Mesendoderm (in vitro differentiated cells): ENCODE results near the gene UTRN.

Source experiments
- DNase-seq: peaks from one replicate; pipeline ENCODE4 v3.0.0; 2013
- H2AK5ac ChIP-seq: 2 replicates; pipeline ENCODE4 v1.6.1; 2013; ENCODE audit warnings: low read length, inconsistent platforms
- H2BK120ac ChIP-seq: 2 replicates; pipeline ENCODE4 v1.6.1; 2013; ENCODE audit warnings: low read depth, mild to moderate bottlenecking, low read length, moderate library complexity, mixed read lengths
- H2BK15ac ChIP-seq: replicated peaks from 2 replicates; pipeline ENCODE4 v1.6.1; 2013; ENCODE audit warnings: low read depth, mild to moderate bottlenecking, moderate library complexity
- H2BK5ac ChIP-seq: 2 replicates; pipeline ENCODE4 v1.6.1; 2013; ENCODE audit warnings: low read length, inconsistent platforms
- H3K18ac ChIP-seq: 2 replicates; pipeline ENCODE4 v1.6.1; 2013; ENCODE audit warnings: mild to moderate bottlenecking, low read length, mixed read lengths
- H3K23ac ChIP-seq: one replicate; pipeline ENCODE4 v1.6.1; 2013; ENCODE audit warnings: low read length
- H3K27ac ChIP-seq: 2 replicates; pipeline ENCODE4 v1.5.1; 2013; ENCODE audit warnings: low read depth, mild to moderate bottlenecking, inconsistent platforms, low read length, moderate library complexity
- H3K27me3 ChIP-seq: 2 replicates; pipeline ENCODE4 v1.6.1; 2013; ENCODE audit warnings: low read length, control low read depth, mild to moderate bottlenecking, inconsistent platforms; ENCODE audit not compliant: insufficient read depth, poor library complexity
- H3K36me3 ChIP-seq: 2 replicates; pipeline ENCODE4 v1.6.1; 2013; ENCODE audit warnings: low read length, inconsistent platforms; ENCODE audit not compliant: control insufficient read depth, insufficient read depth
- H3K4ac ChIP-seq: one replicate; pipeline ENCODE4 v1.6.1; 2013; ENCODE audit warnings: low read depth, mild to moderate bottlenecking, low read length, moderate library complexity
- H3K4me1 ChIP-seq: 2 replicates; pipeline ENCODE4 v1.6.1; 2013; ENCODE audit warnings: low read depth, low read length, inconsistent platforms; ENCODE audit not compliant: control insufficient read depth
- H3K4me2 ChIP-seq: 2 replicates; pipeline ENCODE4 v1.6.1; 2013; ENCODE audit warnings: low read length
- H3K4me3 ChIP-seq: 2 replicates; pipeline ENCODE4 v1.5.1; 2013; ENCODE audit warnings: mild to moderate bottlenecking, low read length
- H3K56ac ChIP-seq: one replicate; pipeline ENCODE4 v1.6.1; 2013; ENCODE audit warnings: low read length
- H3K79me1 ChIP-seq: 2 replicates; pipeline ENCODE4 v1.6.1; 2013; ENCODE audit warnings: low read length, inconsistent platforms
- H3K79me2 ChIP-seq: 2 replicates; pipeline ENCODE4 v1.6.1; 2013; ENCODE audit warnings: mild to moderate bottlenecking, low read length; ENCODE audit not compliant: control insufficient read depth, insufficient read depth
- H3K9ac ChIP-seq: 2 replicates; pipeline ENCODE4 v1.6.1; 2013; ENCODE audit warnings: low read length, inconsistent platforms
- H4K5ac ChIP-seq: one replicate; pipeline ENCODE4 v1.6.1; 2013; ENCODE audit warnings: low read length
- H4K8ac ChIP-seq: one replicate; pipeline ENCODE4 v1.6.1; 2013; ENCODE audit warnings: low read depth, mild to moderate bottlenecking, control low read depth, low read length, moderate library complexity
- WGBS: extraction: QIAGEN DNeasy Blood & Tissue Kit; methylation state at CpG from one replicate; pipeline ENCODE4 v1.1.7; 2013; ENCODE audit warnings: low lambda C conversion rate, missing lambda C conversion rate; ENCODE audit not compliant: insufficient coverage; ENCODE audit errors: extremely low coverage; 5-methylcytosine and 5-hydroxymethylcytosine counted together

The UTRN gene

DNA sequence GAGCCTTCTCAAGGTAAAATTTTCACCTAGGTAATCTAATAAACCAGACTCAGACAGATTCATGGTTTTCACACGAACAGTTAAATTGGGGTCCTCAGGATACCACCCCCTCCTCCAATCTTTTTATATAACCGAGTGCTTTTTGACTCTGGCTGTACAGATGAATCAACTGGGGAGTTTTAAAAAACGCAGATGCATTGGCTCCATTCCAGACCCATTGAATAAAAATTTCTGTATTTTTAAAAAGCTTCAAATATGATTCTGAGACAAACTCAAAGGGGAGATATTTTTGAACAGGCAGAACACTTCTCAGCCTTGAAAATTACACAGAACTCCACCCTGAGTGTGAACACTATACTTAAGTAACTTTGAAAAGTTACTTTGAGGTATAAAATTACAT is 7.2 kb downstream of the UTRN start:
- H2AK5ac ChIP-seq: no peak overlapping the region
- peaks cover 2% of the 10 kb centered on the region for H3K79me1 ChIP-seq
- H3K23ac ChIP-seq: no peak overlapping the region
- H3K79me2 ChIP-seq: no peaks in the 10 kb centered on the region
- H3K4me2 ChIP-seq: no peak overlapping the region
- H2BK15ac ChIP-seq: no peak overlapping the region
- DNase-seq: no peak
- H3K9ac ChIP-seq: no peak overlapping the region
- H3K4me1 ChIP-seq: peaks cover 4% of the 10 kb centered on the region
- no peak overlapping the region for H4K8ac ChIP-seq
- no peak overlapping the region for H3K56ac ChIP-seq
- no peak overlapping the region for H2BK5ac ChIP-seq
- no peaks in the 10 kb centered on the region for H3K27me3 ChIP-seq
- H3K4ac ChIP-seq: no peak overlapping the region
- no peak overlapping the region for H2BK120ac ChIP-seq
- H3K4me3 ChIP-seq: no peak overlapping the region
- no peaks in the 10 kb centered on the region for H3K36me3 ChIP-seq
- no peak overlapping the region for H4K5ac ChIP-seq
- H3K18ac ChIP-seq: no peak overlapping the region
- H3K27ac ChIP-seq: no peak overlapping the region
- WGBS: no CpG with 5 or more reads among the region's 3 CpGs

DNA sequence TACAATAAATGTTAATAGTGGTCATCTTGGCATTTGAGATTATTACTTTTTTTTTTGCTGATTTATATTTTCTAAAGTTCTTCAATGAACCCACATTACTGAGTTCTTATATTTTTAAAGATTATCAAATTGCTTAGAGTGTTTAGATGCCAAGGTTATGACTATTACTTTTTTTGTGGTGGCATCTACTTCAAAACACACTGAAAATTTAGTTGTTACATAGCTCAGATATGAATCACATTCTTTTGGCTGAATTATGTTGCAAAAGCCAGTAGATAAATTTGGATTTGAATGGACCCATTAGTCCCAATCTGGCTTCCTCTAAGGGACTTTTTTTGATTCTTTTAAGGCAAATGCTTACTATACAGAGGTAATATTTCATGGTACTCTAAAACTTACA is 8.9 kb downstream of the UTRN start:
- Histone ChIP-seq H3K27ac (no peak overlapping the region), H3K56ac (no peak overlapping the region), H3K9ac (no peak overlapping the region), H3K4me1 (no peaks in the 10 kb centered on the region), H2BK120ac (no peak overlapping the region), H2BK15ac (no peak overlapping the region), H3K4ac (no peak overlapping the region), H4K8ac (no peak overlapping the region), H3K18ac (no peak overlapping the region), H2BK5ac (no peak overlapping the region), H3K36me3 (no peaks in the 10 kb centered on the region), H3K23ac (no peak overlapping the region), H3K4me2 (no peak overlapping the region), H4K5ac (no peak overlapping the region), H3K27me3 (no peaks in the 10 kb centered on the region), H2AK5ac (no peak overlapping the region), H3K79me2 (no peaks in the 10 kb centered on the region), H3K79me1 (peaks cover 3% of the 10 kb centered on the region), H3K4me3 (no peak overlapping the region)
- no peak for DNase-seq

DNA sequence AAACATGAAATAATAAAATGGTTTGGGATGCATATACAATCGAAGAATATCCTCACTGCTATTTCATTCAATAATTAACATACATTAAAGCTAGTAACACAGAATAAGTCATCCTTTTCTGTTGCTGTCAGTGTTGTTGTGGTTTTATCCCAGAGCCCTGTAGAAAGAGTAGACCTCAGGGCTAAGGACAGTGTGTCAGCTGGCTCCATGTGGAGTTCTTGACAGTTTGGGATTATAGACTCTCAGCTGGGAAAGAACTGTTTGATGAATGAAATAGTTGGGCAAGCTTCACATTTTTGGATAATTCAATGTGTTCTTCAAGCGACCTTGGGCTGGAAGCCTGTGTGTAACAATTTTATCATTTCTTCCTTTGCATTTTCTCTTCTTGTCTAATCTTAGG is 10.1 kb downstream of the UTRN start:
- H3K18ac ChIP-seq: no peak overlapping the region
- no peak for DNase-seq
- H2BK5ac ChIP-seq: no peak overlapping the region
- no peaks in the 10 kb centered on the region for H3K27me3 ChIP-seq
- H2BK15ac ChIP-seq: no peak overlapping the region
- H3K4me1 ChIP-seq: no peaks in the 10 kb centered on the region
- H3K79me2 ChIP-seq: no peaks in the 10 kb centered on the region
- H3K4ac ChIP-seq: no peak overlapping the region
- no peak overlapping the region for H3K9ac ChIP-seq
- H3K27ac ChIP-seq: no peak overlapping the region
- no peak overlapping the region for H3K56ac ChIP-seq
- peaks cover 3% of the 10 kb centered on the region for H3K79me1 ChIP-seq
- no peak overlapping the region for H4K5ac ChIP-seq
- H3K4me2 ChIP-seq: no peak overlapping the region
- no peak overlapping the region for H3K4me3 ChIP-seq
- H3K36me3 ChIP-seq: no peaks in the 10 kb centered on the region
- no peak overlapping the region for H2AK5ac ChIP-seq
- WGBS: no CpG with 5 or more reads among the region's 2 CpGs
- no peak overlapping the region for H3K23ac ChIP-seq
- H2BK120ac ChIP-seq: no peak overlapping the region
- H4K8ac ChIP-seq: no peak overlapping the region

DNA sequence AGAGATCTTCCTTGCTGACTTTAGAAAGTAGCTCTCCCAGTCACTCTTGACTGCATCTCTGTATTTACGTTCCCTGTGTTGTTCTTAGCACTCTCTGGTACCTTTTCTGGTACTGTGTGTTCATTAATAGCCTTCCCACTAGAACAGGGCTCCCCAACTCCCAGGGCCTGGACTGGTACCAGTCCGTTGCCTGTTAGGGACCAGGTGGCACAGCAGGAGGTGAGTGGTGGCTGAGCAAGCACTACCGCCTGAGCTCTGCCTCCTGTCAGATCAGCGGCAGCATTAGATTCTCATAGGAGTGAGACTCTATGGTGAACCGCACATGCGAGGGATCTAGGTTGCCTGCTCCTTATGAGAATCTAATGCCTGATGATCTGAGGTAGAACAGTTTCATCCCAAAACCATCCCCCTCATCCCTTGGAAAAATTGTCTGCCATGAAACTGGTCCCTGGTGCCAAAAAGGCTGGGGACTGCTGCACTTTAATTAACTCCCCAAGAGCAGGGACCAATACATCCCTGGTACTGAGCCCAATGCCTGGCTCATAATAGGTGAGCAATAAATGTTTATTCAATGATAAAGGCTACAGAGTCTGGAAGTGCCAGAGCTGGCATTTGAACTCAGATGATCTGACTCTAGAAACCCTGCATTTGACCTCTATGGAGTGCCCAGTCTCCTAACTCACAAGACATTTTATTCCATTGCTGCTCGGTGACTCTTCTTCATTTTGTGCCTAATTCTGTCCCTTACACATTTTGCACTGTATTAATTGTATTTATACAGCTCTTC is 11.0 kb downstream of the UTRN start:
- H3K18ac ChIP-seq: no peak overlapping the region
- H3K27ac ChIP-seq: no peak overlapping the region
- no peak overlapping the region for H2AK5ac ChIP-seq
- H3K27me3 ChIP-seq: no peaks in the 10 kb centered on the region
- H4K8ac ChIP-seq: no peak overlapping the region
- no peaks in the 10 kb centered on the region for H3K36me3 ChIP-seq
- no peak overlapping the region for H3K4me2 ChIP-seq
- no peak overlapping the region for H3K56ac ChIP-seq
- no peaks in the 10 kb centered on the region for H3K79me2 ChIP-seq
- no peak overlapping the region for H2BK120ac ChIP-seq
- no peak overlapping the region for H3K4me3 ChIP-seq
- H2BK5ac ChIP-seq: no peak overlapping the region
- no peak for DNase-seq
- no CpG with 5 or more reads among the region's 7 CpGs for WGBS
- H3K4ac ChIP-seq: no peak overlapping the region
- H3K4me1 ChIP-seq: no peaks in the 10 kb centered on the region
- no peak overlapping the region for H3K23ac ChIP-seq
- no peak overlapping the region for H3K9ac ChIP-seq
- H2BK15ac ChIP-seq: no peak overlapping the region
- H4K5ac ChIP-seq: no peak overlapping the region
- peaks cover 3% of the 10 kb centered on the region for H3K79me1 ChIP-seq

DNA sequence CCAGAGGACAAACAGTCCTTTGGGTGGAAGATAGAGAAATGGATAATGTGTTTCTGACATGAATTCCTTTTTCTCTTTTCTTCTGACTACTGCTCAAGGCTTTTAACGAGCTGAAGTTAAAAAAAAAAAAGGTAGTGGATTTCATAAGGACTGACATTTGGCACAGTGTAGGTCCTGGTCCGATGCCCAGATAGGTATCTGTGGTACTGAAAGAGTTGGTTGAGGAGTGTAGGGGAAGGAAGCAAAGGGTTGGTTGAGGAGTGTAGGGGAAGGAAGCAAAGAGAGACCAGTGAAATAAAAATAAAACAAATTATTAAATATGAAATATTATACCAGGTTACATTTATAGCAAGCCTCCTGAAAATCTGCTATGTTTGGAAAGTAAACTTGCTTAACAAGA is 11.8 kb downstream of the UTRN start:
- H3K18ac ChIP-seq: no peak overlapping the region
- no peak overlapping the region for H2BK15ac ChIP-seq
- no peaks in the 10 kb centered on the region for H3K36me3 ChIP-seq
- no peak overlapping the region for H3K56ac ChIP-seq
- no peak overlapping the region for H2BK5ac ChIP-seq
- no peak overlapping the region for H3K27ac ChIP-seq
- no peak overlapping the region for H4K8ac ChIP-seq
- H3K4me3 ChIP-seq: no peak overlapping the region
- no peak overlapping the region for H3K9ac ChIP-seq
- H3K4me2 ChIP-seq: no peak overlapping the region
- H3K23ac ChIP-seq: no peak overlapping the region
- H3K4ac ChIP-seq: no peak overlapping the region
- peaks cover 3% of the 10 kb centered on the region for H3K79me1 ChIP-seq
- WGBS: no CpG with 5 or more reads among the region's 2 CpGs
- no peak overlapping the region for H2BK120ac ChIP-seq
- no peaks in the 10 kb centered on the region for H3K79me2 ChIP-seq
- no peak overlapping the region for H4K5ac ChIP-seq
- H2AK5ac ChIP-seq: no peak overlapping the region
- H3K27me3 ChIP-seq: no peaks in the 10 kb centered on the region
- no peak for DNase-seq
- no peaks in the 10 kb centered on the region for H3K4me1 ChIP-seq

DNA sequence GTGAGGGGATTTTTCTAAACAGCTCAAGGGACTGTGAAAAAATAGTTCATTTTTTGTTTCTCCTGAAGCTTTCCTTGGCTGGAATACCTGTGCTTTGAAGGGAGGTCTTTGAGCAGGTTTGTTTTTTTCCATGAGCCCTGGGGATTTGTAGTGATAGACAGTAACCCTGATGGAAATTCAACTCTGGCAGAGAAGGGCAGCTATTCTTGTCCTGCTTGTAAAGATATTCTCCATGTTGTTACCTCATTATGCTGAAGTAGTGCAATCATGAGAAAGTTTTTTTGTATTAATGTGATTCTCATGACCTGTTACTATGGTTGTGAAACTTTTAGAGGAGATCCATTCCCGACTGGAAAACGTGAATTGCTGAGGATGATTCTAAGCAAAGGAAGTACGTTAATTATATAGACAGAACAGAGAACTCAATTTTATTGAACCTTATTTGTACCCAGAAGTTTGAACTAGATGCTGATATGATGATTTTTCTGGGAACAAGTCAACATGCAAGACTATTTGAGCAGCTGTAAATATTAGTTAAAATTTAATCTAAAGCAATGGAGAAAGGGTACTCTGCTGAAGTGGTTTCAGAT is 12.5 kb downstream of the UTRN start:
- no peaks in the 10 kb centered on the region for H3K36me3 ChIP-seq
- no peak for DNase-seq
- no peak overlapping the region for H3K23ac ChIP-seq

More for the DNA sequence above, 12.5 kb downstream of the UTRN start:
- Histone ChIP-seq H2BK5ac (no peak overlapping the region), H3K27me3 (no peaks in the 10 kb centered on the region), H4K5ac (no peak overlapping the region), H2BK15ac (no peak overlapping the region), H3K79me2 (no peaks in the 10 kb centered on the region), H3K56ac (no peak overlapping the region), H2BK120ac (no peak overlapping the region), H4K8ac (no peak overlapping the region), H2AK5ac (no peak overlapping the region), H3K9ac (no peak overlapping the region), H3K4me1 (peaks cover 1% of the 10 kb centered on the region), H3K4ac (no peak overlapping the region), H3K4me2 (no peak overlapping the region), H3K79me1 (peaks cover 4% of the 10 kb centered on the region), H3K18ac (no peak overlapping the region), H3K27ac (no peak overlapping the region), H3K4me3 (no peak overlapping the region)
- no CpG with 5 or more reads among the region's 3 CpGs for WGBS
